Measurements from ENCODE around the gene SSH2. TPM values are rescaled to one million over a fixed set of nuclear protein-coding genes. Genes with fewer than 3 reads are reported as not detected.
"Not testable (repeated sequence)": the region's sequence is repeated elsewhere in the genome, so short reads cannot be mapped to it uniquely, and the experiment has no call there.

SSH2 gene
- total RNA-seq, result 42.8 and 43.8 TPM in 2 replicates

GRCh38 chr17:29929533-29930408 is at the start of gene SSH2:
Gene SSH2 (minus strand): TSS chr17:29930228. CDS start chr17:29930000, 228 bp downstream.
- DNase-seq, result peak; percentile 96
- Mint-ChIP-seq H3K27ac (no peak within 1 kb of the TSS), H3K36me3 (ENCODE audit: low read depth) (peaks cover 7% of the 10 kb centered on the region), H3K27me3 (no peaks in the 10 kb centered on the region), H3K9me3 (no peaks in the 10 kb centered on the region), H3K4me1 (peaks cover 23% of the 10 kb centered on the region), H3K4me3 (no peak within 1 kb of the TSS)
- intact Hi-C loops (cut with micrococcal nuclease), result loop anchor here (2.0 to 10.0 kb wide), 5 partner anchors 61 to 362 kb away; partner anchors contain the start of genes ABHD15 and TP53I13

- H3K36me3 Mint-ChIP-seq (ENCODE audit: low read depth), result no peaks in the 10 kb centered on the region
- intact Hi-C loops (cut with micrococcal nuclease), result no loop called here
These were observed 47.8 kb upstream of the SSH2 start for GRCh38 chr17:29977836-29978235.

DNA sequence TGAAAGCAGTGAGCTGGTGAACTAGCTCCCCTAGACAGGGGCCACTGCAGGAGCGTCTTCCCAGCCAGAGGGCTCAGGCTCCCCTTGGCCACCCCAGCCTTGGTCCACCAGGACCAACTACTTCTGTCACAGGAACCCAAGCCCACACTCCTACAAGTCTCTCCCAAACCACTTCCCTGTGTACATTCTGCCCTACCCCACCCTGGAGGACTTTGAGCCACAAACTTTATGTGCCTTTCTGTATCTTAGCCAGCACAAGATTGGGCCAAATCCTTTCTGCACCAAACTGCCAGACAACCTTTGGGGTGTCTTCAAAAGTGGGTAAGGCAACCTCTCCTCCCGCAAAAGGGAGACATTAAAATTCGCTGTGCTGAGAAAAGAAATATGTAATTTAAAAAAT is 43.0 kb upstream of the SSH2 start:
- intact Hi-C loops (cut with micrococcal nuclease), result no loop called here
- no peak overlapping the region for H3K4me3 Mint-ChIP-seq

More at GRCh38 chr17:29977836-29978235, 47.8 kb upstream of the SSH2 start:
- H3K9me3 Mint-ChIP-seq, result no peaks in the 10 kb centered on the region
- peaks cover 13% of the 10 kb centered on the region for H3K27me3 Mint-ChIP-seq
- DNase-seq, result no peak
- no peak overlapping the region for H3K4me3 Mint-ChIP-seq
- no peak overlapping the region for H3K27ac Mint-ChIP-seq
- no peaks in the 10 kb centered on the region for H3K4me1 Mint-ChIP-seq

GRCh38 chr17:29972277-29972676 is 42.2 kb upstream of the SSH2 start:
- Mint-ChIP-seq H3K36me3 (ENCODE audit: low read depth) (no peaks in the 10 kb centered on the region), H3K4me1 (no peaks in the 10 kb centered on the region)
- no peak for DNase-seq

More for the DNA sequence above, 43.0 kb upstream of the SSH2 start:
- Mint-ChIP-seq H3K9me3 (no peaks in the 10 kb centered on the region), H3K27ac (no peak overlapping the region), H3K4me1 (no peaks in the 10 kb centered on the region), H3K36me3 (ENCODE audit: low read depth) (no peaks in the 10 kb centered on the region), H3K27me3 (peaks cover 7% of the 10 kb centered on the region)
- DNase-seq, result no peak

DNA sequence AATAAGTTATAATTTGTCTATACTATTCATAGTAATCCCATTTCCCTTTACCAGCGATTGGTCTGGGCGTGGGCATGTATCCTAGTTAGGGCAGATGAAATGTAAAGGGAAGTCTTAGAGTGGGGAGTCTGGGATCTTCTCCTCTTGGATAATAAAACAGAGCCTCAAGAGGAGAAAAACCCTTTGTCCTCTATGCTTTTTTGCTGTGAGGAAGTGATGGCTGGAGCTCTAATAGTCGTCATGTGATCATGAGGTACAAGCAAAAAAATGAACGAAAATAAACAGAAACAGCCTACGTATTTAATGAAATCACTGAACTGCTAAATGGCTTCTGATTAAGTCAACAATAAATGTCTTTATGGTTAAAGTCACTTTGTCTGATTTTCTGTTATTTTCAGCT is 38.2 kb upstream of the SSH2 start:
- intact Hi-C loops (cut with micrococcal nuclease), result no loop called here
- H3K36me3 Mint-ChIP-seq (ENCODE audit: low read depth), result no peaks in the 10 kb centered on the region
- H3K4me1 Mint-ChIP-seq, result no peaks in the 10 kb centered on the region
- H3K9me3 Mint-ChIP-seq, result peaks cover 4% of the 10 kb centered on the region
- H3K27ac Mint-ChIP-seq, result no peak overlapping the region
- no peak for DNase-seq
- no peak overlapping the region for H3K4me3 Mint-ChIP-seq
- peaks cover 1% of the 10 kb centered on the region for H3K27me3 Mint-ChIP-seq

More at GRCh38 chr17:29972277-29972676, 42.2 kb upstream of the SSH2 start:
- Mint-ChIP-seq H3K9me3 (no peaks in the 10 kb centered on the region), H3K4me3 (no peak overlapping the region), H3K27me3 (peaks cover 3% of the 10 kb centered on the region), H3K27ac (no peak overlapping the region)
- intact Hi-C loops (cut with micrococcal nuclease), result no loop called here

DNA sequence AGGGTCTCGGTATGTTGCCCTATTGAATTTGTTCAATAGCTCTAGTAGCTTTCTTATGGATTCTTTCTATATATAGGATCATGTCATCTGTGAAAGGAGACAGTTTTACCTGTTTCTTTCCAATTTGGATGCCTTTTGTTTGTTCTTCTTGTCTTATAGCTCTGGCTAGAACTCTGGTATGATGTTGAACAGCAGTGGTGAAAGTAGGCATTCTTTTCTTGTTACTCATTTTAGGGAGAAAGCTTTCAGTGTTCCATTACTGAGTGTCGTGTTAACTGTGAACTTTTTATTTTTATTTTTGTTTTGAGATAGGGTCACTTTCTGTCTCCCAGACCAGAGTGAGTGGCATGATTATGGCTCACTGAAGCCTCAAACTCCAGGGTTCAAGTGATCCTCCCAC is 32.6 kb upstream of the SSH2 start:
- intact Hi-C loops (cut with micrococcal nuclease), result no loop called here

DNA sequence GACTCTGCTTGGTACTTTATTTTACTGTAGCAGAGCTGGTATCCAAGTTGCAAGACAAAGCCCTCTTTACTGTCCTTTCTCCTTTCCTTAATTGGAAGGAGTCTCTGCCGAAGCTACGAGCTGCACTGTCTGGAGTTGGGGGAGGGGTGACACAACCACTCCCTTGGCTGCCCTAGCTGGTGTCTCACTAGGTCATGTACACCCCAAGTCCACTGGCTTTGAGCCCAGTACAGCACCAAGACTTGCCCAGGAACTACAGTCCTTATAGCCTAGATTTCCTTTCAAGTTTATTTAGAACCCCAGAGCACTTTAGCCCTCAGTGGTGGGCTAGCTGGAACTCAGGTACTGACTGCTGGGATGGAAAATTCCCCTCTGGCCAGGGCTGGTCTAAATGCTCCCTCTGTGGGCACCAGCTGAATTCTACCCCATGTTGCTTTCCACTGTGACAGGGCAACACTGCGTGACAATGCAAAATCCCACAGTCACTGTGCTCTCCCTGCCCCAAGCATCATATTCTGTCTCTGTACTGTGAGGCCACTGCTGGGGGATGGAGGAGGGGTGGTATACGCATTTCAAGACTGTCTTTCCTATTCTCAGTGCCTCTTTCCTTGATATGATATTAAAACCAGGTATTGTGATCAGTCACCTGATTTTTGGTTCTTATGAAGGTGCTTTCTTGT is 29.8 kb upstream of the SSH2 start:
- no peaks in the 10 kb centered on the region for H3K36me3 Mint-ChIP-seq (ENCODE audit: low read depth)
- intact Hi-C loops (cut with micrococcal nuclease), result no loop called here
- no peak overlapping the region for H3K4me3 Mint-ChIP-seq
- no peak for DNase-seq
- no peaks in the 10 kb centered on the region for H3K4me1 Mint-ChIP-seq
- H3K9me3 Mint-ChIP-seq, result peaks cover 11% of the 10 kb centered on the region
- H3K27me3 Mint-ChIP-seq, result peaks cover 4% of the 10 kb centered on the region
- no peak overlapping the region for H3K27ac Mint-ChIP-seq

More for the DNA sequence above, 32.6 kb upstream of the SSH2 start:
- H3K36me3 Mint-ChIP-seq (ENCODE audit: low read depth), result no peaks in the 10 kb centered on the region
- peaks cover 4% of the 10 kb centered on the region for H3K9me3 Mint-ChIP-seq
- H3K27ac Mint-ChIP-seq, result no peak overlapping the region
- no peak overlapping the region for H3K4me3 Mint-ChIP-seq
- peaks cover 2% of the 10 kb centered on the region for H3K27me3 Mint-ChIP-seq
- no peak for DNase-seq
- H3K4me1 Mint-ChIP-seq, result no peaks in the 10 kb centered on the region

GRCh38 chr17:29958947-29959657 is 29.1 kb upstream of the SSH2 start:
- H3K27ac Mint-ChIP-seq, result no peak overlapping the region
- H3K27me3 Mint-ChIP-seq, result peaks cover 4% of the 10 kb centered on the region
- no peaks in the 10 kb centered on the region for H3K36me3 Mint-ChIP-seq (ENCODE audit: low read depth)
- intact Hi-C loops (cut with micrococcal nuclease), result no loop called here
- no peaks in the 10 kb centered on the region for H3K4me1 Mint-ChIP-seq
- no peak overlapping the region for H3K4me3 Mint-ChIP-seq
- DNase-seq, result no peak
- peaks cover 11% of the 10 kb centered on the region for H3K9me3 Mint-ChIP-seq

GRCh38 chr17:29957488-29957887 is 27.5 kb upstream of the SSH2 start:
- intact Hi-C loops (cut with micrococcal nuclease); H3K27me3 Mint-ChIP-seq; H3K4me3 Mint-ChIP-seq; DNase-seq; H3K4me1 Mint-ChIP-seq; H3K36me3 Mint-ChIP-seq (ENCODE audit: low read depth); H3K27ac Mint-ChIP-seq: not testable (repeated sequence)
- H3K9me3 Mint-ChIP-seq, result peaks cover 14% of the 10 kb centered on the region

GRCh38 chr17:29956225-29956624 is 26.2 kb upstream of the SSH2 start:
- Mint-ChIP-seq H3K4me3 (no peak overlapping the region), H3K27ac (no peak overlapping the region), H3K4me1 (no peaks in the 10 kb centered on the region), H3K36me3 (ENCODE audit: low read depth) (no peaks in the 10 kb centered on the region), H3K27me3 (peaks cover 3% of the 10 kb centered on the region), H3K9me3 (peaks cover 14% of the 10 kb centered on the region)
- no peak for DNase-seq
- intact Hi-C loops (cut with micrococcal nuclease), result no loop called here

DNA sequence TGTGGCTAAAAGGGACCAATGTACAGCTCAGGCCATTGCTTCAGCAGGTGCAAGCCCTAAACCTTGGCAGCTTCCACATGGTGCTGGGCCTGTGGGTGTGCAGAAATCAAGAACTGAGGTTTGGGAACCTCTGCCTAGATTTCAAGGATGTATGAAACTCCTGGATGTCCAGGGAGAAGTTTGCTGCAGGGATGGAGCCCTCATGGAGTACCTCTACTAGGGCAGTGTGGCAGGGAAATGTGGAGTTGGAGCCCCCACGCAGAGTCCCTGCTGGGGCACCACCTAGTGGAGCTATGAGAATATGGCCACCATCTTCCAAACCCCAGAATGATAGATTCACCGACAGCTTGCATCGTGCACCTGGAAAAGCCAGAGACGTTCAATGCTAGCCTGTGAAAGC is 24.4 kb upstream of the SSH2 start:
- no peak overlapping the region for H3K27ac Mint-ChIP-seq
- no peak for DNase-seq
- intact Hi-C loops (cut with micrococcal nuclease), result no loop called here
- no peak overlapping the region for H3K4me3 Mint-ChIP-seq
- H3K36me3 Mint-ChIP-seq (ENCODE audit: low read depth), result no peaks in the 10 kb centered on the region
- no peaks in the 10 kb centered on the region for H3K4me1 Mint-ChIP-seq
- H3K9me3 Mint-ChIP-seq, result peaks cover 14% of the 10 kb centered on the region
- peaks cover 3% of the 10 kb centered on the region for H3K27me3 Mint-ChIP-seq

GRCh38 chr17:29949696-29950095 is 19.7 kb upstream of the SSH2 start:
- DNase-seq, result no peak
- Mint-ChIP-seq H3K4me1 (peaks cover 2% of the 10 kb centered on the region), H3K27ac (no peak overlapping the region), H3K36me3 (ENCODE audit: low read depth) (peaks cover 3% of the 10 kb centered on the region), H3K27me3 (no peaks in the 10 kb centered on the region), H3K4me3 (no peak overlapping the region), H3K9me3 (peaks cover 7% of the 10 kb centered on the region)
- intact Hi-C loops (cut with micrococcal nuclease), result no loop called here

GRCh38 chr17:29948448-29949215 is 18.6 kb upstream of the SSH2 start:
- peaks cover 3% of the 10 kb centered on the region for H3K9me3 Mint-ChIP-seq
- H3K4me3 Mint-ChIP-seq, result no peak overlapping the region
- intact Hi-C loops (cut with micrococcal nuclease), result no loop called here
- H3K27me3 Mint-ChIP-seq, result no peaks in the 10 kb centered on the region
- H3K36me3 Mint-ChIP-seq (ENCODE audit: low read depth), result peaks cover 3% of the 10 kb centered on the region
- H3K27ac Mint-ChIP-seq, result no peak overlapping the region
- no peak for DNase-seq
- peaks cover 2% of the 10 kb centered on the region for H3K4me1 Mint-ChIP-seq
